Stimulated activated CD8-positive, alpha-beta memory T cell treated with anti-CD3 and anti-CD28 coated beads, Interleukin-12 subunit alpha, Interleukin-12 subunit beta, amount 100 ng/mL, for 24 hours (primary cell): ENCODE results near the gene PTPN18.
"Not testable (repeated sequence)": the region's sequence is repeated elsewhere in the genome, so short reads cannot be mapped to it uniquely, and the experiment has no call there.

ENCODE experiments used
- DNase-seq: peaks from one replicate; pipeline ENCODE4 v3.0.0-alpha.2; 2020; ENCODE audit errors: extremely low read depth

The PTPN18 gene, protein sequence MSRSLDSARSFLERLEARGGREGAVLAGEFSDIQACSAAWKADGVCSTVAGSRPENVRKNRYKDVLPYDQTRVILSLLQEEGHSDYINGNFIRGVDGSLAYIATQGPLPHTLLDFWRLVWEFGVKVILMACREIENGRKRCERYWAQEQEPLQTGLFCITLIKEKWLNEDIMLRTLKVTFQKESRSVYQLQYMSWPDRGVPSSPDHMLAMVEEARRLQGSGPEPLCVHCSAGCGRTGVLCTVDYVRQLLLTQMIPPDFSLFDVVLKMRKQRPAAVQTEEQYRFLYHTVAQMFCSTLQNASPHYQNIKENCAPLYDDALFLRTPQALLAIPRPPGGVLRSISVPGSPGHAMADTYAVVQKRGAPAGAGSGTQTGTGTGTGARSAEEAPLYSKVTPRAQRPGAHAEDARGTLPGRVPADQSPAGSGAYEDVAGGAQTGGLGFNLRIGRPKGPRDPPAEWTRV

DNA sequence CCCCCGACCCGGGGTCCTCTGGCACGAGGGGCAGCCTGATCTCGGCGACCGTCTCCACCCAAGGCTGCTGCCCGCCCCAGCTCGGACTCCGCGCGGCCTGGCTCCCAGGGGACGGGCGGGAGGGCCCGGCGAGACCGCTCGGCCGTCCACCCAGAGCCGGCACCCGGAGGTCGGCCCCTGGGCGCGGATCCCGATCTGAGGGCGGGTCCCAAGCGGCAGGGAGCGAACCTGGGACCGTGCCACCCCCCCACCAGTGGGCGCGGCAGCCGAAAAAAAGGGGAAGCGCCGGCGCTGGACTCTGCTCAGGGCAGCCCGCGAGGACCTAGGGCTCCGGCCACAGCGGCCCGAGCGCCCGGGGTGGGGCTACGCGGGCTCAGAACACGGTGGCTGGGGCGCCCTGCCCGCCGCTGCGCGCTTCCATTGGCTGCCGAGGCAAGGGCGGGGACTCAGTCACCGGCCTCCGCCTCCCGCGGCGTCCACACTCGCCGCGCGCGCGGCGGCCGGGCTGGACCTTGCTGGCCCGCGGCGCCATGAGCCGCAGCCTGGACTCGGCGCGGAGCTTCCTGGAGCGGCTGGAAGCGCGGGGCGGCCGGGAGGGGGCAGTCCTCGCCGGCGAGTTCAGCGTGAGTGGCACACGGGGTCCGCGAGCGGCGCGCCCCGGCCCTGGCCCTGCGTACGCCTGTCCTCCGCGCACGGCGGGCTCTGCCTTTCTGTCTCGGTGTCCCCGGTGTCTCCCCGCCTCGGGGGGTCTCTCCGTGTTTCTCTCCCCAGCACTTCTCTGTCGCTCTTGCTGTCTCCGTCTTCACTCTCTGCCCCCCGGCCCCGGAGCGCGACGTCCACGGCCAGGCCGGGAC, at the start of gene PTPN18:
Gene PTPN18 (plus strand): TSS at position 479 of the 854 bp plus-strand sequence. CDS start 52 bp downstream, at position 531.
- DNase-seq, result no peak

DNA sequence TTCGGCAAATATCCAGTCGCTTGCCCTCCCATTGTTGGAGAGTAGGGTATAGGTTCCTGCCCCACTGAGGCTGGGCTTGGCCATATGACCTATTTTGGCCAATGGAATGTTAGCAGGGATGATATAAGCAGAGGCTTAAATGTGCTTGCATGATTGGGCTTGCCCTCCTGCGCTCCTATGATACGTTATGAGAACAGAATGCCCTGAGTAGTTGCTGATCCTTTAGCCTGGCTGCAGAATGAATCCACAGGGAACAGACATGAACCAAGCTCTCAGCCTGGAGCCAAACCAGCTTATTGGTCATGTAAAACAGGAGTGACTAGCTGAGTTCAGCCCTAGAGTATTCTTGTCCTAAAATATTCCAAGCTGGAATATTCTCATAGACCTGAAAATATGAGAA, 48.0 kb upstream of the PTPN18 start:
- no peak for DNase-seq

DNA sequence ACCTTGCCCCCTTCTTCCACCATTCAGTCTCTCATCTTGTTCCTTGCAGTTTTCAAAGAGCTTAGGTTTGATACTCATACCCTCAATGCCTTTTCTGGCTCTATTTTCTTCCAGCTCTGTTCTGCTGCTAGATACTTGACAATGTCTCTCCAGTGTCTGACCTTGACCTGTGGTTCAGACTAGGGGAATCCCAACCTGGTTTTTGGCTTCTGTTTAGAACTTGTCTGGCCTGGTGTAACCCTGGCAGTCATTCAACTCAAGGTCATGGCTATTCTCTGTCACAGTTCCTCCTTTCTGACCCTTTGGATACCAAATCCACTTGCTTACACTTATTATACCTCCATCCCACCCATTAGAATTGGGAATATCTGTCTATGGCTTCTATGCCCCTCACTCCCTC, 45.0 kb upstream of the PTPN18 start:
- DNase-seq, result no peak

DNA sequence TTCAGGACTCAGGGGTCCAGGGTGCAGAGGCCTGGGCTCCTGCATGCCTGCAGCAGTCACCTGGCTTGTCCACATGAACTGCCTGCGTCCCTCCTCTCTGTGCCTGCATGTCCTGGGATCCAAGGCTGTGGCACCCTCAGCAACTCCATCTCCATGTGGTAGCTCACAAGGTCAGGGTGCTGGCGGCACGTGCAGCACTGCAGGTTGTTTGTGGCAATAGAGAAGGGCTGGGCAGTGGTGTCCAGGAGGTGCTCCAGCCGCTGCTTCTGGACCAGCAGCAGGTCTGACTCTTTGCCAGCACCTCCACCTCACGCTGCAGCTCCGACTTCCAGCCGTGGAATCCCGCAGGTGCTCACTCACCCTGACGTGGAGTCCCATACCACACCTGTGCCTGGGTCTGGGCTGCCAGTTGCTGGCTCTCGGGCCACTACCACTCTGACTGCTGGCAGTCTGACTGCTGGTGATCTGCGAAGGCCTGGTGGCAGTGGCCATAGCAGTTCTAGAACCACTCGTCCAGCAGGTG, 42.0 kb upstream of the PTPN18 start:
- no peak for DNase-seq

DNA sequence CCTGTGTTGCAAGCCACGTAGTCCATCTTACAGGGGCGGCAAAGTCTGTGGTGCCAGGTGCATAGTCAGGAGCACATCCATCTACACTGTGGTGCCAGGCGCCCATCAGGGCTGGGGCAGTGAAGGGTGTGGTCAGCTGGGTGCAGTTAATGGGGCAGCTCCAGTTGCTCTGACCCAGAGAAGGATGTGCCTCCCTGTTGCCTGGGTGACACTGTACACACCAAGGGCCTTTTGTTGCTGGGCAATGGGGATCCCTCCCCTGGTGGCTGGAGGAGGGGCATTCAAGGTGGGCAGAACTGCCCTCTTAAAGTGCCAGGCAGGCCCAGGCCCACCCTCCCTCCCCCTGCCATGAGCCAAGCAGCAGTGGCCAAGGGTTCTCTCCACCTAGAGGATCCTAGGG, 41.5 kb upstream of the PTPN18 start:
- DNase-seq, result no peak

DNA sequence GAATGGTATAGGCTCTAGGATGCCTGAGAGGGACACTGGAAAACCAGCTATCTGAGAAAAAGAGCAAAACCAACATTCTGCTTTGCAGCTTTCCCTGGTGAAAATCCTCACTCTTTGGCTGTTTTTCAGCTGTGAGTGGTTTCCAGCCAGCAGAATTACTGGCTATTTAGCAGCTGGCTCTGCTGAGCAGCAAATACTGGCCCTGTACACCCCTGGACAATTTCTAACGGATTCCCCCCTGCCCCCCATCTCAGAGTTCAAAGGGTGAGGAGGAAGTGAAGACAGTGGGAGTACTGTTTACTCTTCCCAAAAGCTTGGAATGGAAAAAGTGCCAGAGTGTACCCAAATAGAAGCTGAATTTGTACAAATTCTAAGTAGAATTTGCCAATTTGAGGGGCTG, 39.3 kb upstream of the PTPN18 start:
- DNase-seq, result no peak

DNA sequence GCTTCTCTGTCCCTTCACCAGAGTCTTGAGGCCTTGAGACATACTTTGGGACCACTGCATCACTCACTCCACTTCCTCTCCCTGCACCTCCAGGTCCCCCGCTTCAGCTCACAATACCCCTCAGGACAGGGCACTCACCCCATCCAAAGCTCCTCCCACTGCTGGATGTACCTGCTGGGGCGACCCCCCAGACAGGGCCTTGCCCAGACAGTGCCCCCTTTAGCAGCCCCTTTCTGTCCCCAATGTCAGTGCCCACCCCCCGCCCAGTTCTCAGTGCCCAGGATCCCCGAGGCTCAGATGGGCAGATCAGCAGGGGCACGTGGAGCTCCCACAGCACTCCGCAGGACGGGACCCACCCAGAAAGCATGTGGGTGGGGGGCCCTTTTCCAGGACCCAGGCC, 37.0 kb upstream of the PTPN18 start:
- DNase-seq, result no peak

DNA sequence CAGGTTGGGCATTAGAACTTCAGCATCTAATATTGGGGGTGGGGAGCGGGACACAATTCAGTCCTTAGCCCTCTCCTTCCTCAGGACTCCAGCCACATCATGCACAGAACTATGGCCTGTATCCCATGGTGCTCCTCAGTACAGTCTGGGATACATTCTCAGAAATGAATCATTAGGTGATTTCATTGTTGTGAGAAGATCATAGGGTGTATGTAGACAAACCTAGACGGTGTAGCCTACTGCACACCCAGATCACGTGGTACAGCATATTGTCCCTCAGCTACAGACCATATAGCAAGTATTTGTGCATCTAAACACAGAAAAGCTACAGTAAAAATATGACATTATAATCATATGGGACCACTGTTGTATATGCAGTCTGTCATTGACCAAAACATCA, 36.3 kb upstream of the PTPN18 start:
- no peak for DNase-seq

DNA sequence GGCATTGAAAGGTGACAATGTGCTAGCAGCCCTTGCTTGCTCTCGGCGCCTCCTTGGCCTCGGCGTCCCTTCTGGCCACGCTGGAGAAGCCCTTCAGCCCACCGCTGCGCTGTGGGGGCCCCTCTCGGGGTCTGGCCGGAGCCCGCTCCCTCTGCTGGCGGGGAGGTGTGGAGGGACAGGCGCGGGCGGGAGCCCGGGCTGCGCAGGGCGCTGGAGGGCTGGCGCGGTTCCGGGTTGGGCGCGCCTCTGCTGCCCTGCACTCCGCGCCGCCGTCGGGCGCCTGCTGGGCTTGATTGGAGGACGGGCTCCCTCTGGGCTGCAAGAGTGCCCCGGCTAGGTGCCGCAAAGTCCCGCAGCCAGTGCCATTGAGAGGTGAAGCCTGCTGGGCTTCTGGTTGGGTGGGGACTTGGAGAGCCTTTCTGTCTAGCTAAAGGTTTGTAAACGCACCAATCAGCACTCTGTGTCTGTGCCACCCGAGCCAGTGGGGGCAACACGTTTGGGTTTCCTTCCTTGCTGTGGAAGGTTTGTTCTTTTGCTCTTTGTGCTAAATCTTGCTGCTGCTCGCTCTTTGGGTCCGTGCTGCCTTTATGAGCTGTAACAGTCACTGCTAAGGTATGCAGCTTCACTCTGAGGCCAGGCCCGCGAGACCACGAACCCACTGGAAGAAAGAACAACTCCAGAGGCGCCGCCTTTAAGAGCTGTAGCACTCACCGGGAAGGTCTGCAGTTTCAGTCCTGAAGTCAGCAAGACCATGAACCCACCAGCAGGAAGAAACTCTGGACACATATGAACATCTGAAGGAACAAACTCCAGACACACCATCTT, 27.9 kb upstream of the PTPN18 start:
- no peak for DNase-seq

DNA sequence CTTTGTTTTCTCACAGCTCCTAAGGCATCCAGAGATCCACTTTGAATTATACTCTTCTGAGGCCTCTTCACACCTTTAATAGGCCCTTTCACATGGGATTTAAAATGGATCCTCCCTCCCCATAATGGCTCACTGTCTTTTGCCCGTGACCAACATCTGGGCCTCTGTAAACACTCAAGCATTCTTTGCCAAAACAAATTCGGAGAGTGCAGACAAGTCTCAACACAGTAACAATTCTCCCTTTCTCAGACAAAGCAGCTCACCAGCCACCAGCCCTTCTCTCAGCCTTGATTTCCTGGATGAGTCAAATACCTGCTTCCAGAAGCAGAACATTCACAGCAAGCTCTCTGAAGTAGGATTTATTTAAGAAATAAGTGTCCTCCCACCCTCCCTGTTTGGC, 27.1 kb upstream of the PTPN18 start:
- no peak for DNase-seq

DNA sequence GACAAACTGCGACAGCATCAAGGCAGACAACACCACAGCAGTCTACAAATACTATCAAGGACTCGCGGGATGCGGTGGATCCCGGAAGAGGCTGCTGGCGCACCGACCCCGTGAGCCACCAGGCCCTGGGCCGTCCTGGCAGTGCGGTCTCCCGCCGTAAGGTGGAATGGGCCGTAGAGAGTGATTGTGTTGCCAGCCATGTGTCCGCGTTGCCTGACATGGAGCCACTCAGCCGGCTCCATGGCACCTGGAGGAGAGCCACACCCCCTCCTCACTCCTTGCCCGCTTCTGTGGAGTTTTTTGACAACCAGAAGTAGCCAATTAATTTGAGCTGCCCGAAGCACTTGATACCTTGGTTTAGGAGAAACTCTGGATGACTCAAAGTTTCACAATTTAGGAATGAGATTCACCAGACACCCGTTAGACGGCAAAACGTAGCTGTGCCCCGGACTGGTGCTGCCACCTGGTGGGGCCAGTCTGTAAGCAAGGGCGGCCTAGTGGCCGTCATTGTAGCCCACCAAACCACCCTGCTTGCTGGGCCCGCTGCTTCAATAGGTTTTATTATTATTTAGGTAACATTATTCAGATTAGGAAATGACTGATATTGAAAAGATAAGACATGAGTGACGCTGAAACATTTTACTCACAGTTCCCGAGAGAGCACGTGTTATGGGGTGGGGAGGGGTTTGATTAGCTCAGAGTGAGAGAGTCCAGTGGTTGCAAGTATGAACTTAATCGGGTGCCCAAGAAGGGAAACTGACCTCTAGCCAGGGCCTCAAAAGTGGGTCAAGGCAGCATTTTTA, 23.4 kb upstream of the PTPN18 start:
- peak; percentile 42 for DNase-seq

DNA sequence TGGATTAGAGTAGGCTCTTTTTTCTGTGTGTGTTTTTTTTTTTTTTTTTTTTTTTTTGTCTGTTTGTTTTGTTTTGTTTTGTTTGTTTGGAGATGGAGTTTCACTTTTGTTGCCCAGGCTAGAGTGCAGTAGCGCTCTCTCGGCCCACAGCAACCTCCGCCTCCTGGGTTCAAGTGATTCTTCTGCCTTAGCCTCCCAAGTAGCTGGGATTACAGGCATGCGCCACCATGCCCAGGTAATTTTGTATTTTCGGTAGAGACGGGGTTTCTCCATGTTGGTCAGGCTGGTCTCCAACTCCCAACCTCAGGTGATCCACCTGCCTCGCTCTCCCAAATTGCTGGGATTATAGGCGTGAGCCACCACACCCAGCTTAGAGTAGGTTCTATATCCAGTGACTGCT, 22.6 kb upstream of the PTPN18 start:
- DNase-seq, result not testable (repeated sequence)

DNA sequence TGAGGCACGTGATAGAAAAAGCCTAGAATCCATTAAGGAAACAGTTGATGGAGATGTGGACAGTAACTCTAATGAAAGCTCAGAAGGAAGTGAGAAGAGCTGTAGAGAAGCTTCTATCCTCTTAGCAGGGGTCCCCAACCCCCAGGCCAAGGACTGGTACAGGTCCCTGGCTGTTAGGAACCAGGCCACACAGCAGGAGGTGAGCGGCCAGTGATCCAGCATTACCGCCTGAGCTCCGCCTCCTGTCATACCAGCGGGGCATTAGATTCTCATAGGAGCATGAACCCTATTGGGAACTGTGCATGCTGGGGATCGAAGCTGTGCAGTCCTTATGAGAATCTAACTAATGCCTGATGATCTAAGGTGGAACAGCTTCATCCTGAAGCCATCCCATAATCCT, 21.8 kb upstream of the PTPN18 start:
- no peak for DNase-seq

DNA sequence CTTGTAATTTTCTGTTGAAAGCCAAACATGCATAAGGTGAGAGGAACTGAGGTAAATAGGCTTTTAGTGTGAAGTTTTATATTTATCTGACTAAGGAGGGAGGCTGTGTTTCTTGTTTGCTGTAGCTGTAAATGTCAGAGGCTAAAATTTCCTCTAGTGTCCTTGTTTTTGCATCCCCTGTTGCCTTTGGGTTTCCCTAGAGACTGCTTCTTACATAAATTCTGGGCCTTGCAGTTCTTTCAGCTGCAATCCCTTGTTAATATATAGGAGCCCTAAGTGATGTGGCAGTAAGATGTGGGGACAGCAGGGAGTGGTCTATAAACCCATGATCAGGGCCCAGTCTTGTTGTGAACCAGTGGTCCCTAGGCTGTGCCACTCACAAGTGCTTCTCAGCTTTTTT, 20.6 kb upstream of the PTPN18 start:
- DNase-seq, result no peak

DNA sequence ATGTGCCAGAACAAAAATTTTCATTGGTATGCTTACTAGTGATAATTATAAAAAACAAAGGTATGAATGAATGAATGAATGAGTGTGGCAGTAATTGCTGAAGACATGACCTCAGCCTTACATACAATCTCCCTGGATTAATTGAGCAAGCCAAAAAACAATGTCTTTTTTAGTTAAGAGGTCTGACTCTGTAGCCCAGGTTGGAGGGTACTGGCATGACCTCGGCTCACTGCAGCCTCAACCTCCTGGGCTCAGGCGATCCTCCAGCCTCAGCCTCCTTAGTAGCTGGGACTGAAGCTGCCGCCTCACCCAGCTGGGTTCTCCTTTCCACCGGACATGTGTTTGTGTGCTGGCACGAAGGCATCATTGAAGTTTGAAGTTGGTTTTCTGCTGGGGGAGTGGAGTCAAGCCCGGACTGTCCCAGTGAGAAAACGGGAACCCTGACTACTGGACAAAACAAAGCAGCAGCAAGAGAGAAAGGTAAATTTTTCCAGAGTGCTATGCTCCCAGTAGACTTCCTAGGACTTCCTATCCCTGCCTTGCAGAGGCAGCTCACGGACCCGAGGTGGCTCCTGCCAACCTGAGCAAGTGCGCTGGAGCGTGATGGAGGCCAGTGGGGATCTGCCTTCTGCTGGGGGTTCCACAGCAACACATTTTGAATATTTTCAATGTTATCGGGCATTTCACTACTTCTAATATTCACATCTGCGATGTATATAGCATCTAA, 19.5 kb upstream of the PTPN18 start:
- DNase-seq, result no peak

DNA sequence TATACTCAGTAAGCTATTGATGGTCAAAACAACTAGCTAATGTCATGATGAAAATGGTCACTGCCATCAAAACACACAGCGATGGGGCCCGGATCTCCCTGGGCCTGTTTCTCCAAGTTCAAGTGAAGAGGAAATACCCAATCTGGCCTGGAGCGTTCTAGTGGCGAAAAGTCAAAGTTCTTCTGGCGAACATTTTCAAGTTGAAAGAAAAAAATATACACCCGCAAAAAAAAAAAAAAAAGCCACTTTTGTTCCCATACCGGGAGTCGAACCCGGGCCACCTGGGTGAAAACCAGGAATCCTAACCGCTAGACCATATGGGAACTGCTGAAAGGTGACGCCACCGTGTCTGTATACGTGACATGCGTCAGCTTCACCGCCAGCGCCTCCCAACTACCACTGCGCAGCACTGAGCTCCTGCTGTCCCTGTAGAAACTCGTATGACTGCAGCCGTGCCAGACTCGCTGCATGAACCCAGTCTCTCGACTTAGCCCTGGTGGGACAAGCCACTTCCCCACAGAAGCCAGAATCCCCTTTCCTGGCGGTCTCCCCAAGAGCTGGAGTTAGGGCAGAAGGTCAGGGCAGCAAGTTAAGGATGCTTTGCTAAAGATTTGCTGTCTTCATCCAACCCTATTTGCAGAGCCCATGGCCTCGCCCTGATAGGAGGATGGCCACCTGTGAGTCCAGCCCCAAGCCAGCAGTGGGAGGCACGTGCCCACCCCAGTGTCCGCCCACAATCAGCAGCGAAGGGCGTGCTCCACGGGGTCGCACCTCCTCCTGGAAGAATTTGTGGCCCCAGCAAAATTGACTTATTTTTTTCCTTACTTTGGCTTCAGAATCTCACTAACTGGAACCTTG, 18.8 kb upstream of the PTPN18 start:
- no peak for DNase-seq

DNA sequence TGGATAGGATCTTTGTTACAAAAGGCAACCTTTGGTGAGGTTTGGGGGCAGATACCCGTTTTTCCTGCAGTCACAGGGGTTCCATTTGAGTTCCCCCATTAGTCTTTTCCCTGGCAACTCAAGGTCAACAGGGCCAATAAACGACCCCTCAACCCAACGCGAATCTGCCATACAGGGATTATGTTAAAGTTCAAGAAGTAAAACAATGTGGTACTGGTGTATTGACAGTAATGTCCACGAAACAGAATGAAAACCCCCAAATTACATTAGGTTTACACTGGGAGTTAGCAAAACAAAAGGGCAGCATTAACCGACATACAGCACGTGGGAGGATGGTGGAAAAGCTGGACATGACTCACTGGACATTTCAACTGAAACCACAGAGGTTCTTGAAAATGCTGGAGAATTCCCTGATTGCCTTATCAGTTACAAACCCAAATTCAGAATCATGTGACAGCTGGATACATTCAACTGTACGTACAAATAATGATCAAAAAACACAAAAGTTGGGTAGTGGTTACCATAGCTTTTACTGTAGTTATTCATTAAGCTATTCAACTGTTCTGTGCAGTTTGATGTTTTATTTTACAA, 18.0 kb upstream of the PTPN18 start:
- no peak for DNase-seq

DNA sequence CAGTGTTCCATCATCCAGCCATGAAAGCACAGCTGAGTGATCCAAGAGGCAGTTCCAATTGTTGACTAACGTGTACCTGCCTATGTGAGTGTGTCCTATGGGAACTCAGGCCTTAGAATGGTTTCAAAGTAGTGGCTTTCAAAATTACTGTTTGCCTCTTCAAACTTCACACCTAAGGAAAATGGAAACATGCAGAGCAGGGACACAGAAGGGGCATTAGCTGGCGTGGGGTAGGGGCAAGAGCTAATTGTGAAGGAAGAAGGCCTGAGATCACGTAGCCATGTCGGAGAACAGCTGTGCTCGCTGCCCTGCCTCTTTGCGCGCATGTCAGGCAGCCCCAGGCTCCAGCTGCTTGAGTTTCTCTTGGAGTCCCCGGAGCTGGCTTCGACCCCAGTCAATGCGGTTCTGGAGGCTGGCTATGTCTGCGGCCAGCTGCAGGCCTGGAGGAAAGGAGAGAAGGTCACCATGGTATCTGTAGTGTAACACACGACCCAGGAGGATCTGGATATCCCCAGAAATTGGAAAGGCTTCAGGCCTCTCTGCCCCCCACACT, 17.0 kb upstream of the PTPN18 start:
- no peak for DNase-seq
